ENCODE measurements around the gene ABCD2. TPM values are rescaled to one million over a fixed set of nuclear protein-coding genes. Genes with fewer than 3 reads are reported as not detected.

The ABCD2 gene
- total and polyA plus RNA-seq, 2 of the 4 experiments (the other 2 are of a cell fraction), result not detected

DNA sequence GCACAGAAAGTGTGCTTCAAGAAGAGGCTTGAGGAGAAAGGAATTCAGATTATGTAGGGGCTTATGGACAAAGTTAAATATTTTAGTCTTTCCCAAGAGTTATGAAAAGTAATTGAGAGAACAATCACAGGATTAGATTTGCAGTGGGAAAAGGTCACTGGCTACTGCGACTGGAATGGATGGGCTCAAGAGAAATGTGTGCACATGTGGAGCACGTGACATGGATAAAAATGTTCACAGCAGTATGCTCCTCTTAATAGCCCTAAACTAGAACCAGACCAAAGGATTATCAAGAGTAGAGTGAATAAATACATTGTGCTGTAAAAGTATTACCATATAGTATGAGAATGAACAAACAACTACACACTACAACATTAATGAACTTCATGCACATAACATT is 78.1 kb downstream of the ABCD2 start:
- Histone ChIP-seq H3K4ac (ENCODE audit: low read depth, low read length) (no peak overlapping the region), H3K18ac (ENCODE audit: low read depth, low read length) (no peak overlapping the region), H3K9ac (ENCODE audit: low read depth, low read length) (no peak overlapping the region), H3K27me3 (ENCODE audit: control insufficient read depth, insufficient read depth, low read length) (no peaks in the 10 kb centered on the region), H4K20me1 (ENCODE audit: insufficient read depth, low read length) (no peaks in the 10 kb centered on the region), H2AFZ (replicated peaks; ENCODE audit: low read length, poor library complexity) (no peak overlapping the region), H3K4me1 (ENCODE audit: control insufficient read depth, insufficient read depth, low read length) (no peaks in the 10 kb centered on the region), H3K4me3 (ENCODE audit: insufficient read depth, low read depth, low read length) (no peak overlapping the region), H4K8ac (ENCODE audit: low read depth in 2 of 2, low read length in 2 of 2) (no peak overlapping the region), H3K4me2 (ENCODE audit: low read depth, low read length) (no peak overlapping the region), H2BK5ac (ENCODE audit: low read depth, low read length, poor library complexity, severe bottlenecking) (no peak overlapping the region), H2AK9ac (replicated peaks; ENCODE audit: low read depth, low read length, poor library complexity) (no peak overlapping the region), H3K23ac (ENCODE audit: low read depth, low read length) (no peak overlapping the region), H2BK20ac (ENCODE audit: low read depth, low read length) (no peak overlapping the region), H4K5ac (ENCODE audit: low read depth, low read length) (no peak overlapping the region), H2BK15ac (ENCODE audit: low read depth, low read length) (no peak overlapping the region), H3K9me1 (ENCODE audit: insufficient read depth, low read length) (no peaks in the 10 kb centered on the region), H2BK120ac (ENCODE audit: low read depth, low read length) (no peak overlapping the region), H3K9me3 (ENCODE audit: control insufficient read depth, insufficient read depth, low read length) (peaks cover 3% of the 10 kb centered on the region; the same call in 1 of the 2 replicates), H3K56ac (ENCODE audit: extremely low read depth, insufficient read depth, low read length) (no peak overlapping the region), H3K36me3 (ENCODE audit: control insufficient read depth, insufficient read depth, low read length) (no peaks in the 10 kb centered on the region), H3K27ac (ENCODE audit: insufficient read depth, low read length) (no peak overlapping the region), H3K14ac (replicated peaks; ENCODE audit: low read depth, low read length) (no peak overlapping the region), H4K91ac (ENCODE audit: insufficient read depth, low read depth, low read length) (no peak overlapping the region), H3K79me1 (ENCODE audit: low read depth in 1 of 2, low read length in 2 of 2) (no peaks in the 10 kb centered on the region), H2AK5ac (ENCODE audit: low read depth, low read length) (no peak overlapping the region)
- CTCF ChIA-PET, result no interaction called here
- TF ChIP-seq SMC3 (IDR thresholded peaks at IDR 0.05; ENCODE audit: low read depth, low read length), result no peak
- no peak for TF ChIP-seq CHD1 (IDR thresholded peaks at IDR 0.05; ENCODE audit: low read depth, low read length)
- TF ChIP-seq, protein P1, sequence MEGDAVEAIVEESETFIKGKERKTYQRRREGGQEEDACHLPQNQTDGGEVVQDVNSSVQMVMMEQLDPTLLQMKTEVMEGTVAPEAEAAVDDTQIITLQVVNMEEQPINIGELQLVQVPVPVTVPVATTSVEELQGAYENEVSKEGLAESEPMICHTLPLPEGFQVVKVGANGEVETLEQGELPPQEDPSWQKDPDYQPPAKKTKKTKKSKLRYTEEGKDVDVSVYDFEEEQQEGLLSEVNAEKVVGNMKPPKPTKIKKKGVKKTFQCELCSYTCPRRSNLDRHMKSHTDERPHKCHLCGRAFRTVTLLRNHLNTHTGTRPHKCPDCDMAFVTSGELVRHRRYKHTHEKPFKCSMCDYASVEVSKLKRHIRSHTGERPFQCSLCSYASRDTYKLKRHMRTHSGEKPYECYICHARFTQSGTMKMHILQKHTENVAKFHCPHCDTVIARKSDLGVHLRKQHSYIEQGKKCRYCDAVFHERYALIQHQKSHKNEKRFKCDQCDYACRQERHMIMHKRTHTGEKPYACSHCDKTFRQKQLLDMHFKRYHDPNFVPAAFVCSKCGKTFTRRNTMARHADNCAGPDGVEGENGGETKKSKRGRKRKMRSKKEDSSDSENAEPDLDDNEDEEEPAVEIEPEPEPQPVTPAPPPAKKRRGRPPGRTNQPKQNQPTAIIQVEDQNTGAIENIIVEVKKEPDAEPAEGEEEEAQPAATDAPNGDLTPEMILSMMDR (conservative IDR thresholded peaks at IDR 0.05; ENCODE audit: low read depth, low read length), result no peak
- no peak for TF ChIP-seq FOS (IDR thresholded peaks at IDR 0.05; ENCODE audit: low read depth, low read length)
- TF ChIP-seq NFE2L2 (IDR thresholded peaks at IDR 0.05; ENCODE audit: low read depth, low read length), result no peak
- no peak for TF ChIP-seq USF2 (IDR thresholded peaks at IDR 0.05; ENCODE audit: low read depth, low read length)
- TF ChIP-seq RCOR1 (IDR thresholded peaks at IDR 0.05; ENCODE audit: insufficient replicate concordance, low read length), result no peak
- no peak for TF ChIP-seq BHLHE40 (IDR thresholded peaks at IDR 0.05; ENCODE audit: low read depth, low read length)
- no peak for TF ChIP-seq CEBPB (IDR thresholded peaks at IDR 0.05; ENCODE audit: low read depth, low read length)
- no peak for TF ChIP-seq MAFK (IDR thresholded peaks at IDR 0.05; ENCODE audit: low read depth, low read length)
- TF ChIP-seq POLR2A (IDR thresholded peaks at IDR 0.05; ENCODE audit: low read depth, low read length), result no peak
- no peak for TF ChIP-seq RFX5 (IDR thresholded peaks at IDR 0.05; ENCODE audit: low read depth, low read length)
- no peak for TF ChIP-seq RAD21 (IDR thresholded peaks at IDR 0.05; ENCODE audit: low read length)
- TF ChIP-seq, protein P2, sequence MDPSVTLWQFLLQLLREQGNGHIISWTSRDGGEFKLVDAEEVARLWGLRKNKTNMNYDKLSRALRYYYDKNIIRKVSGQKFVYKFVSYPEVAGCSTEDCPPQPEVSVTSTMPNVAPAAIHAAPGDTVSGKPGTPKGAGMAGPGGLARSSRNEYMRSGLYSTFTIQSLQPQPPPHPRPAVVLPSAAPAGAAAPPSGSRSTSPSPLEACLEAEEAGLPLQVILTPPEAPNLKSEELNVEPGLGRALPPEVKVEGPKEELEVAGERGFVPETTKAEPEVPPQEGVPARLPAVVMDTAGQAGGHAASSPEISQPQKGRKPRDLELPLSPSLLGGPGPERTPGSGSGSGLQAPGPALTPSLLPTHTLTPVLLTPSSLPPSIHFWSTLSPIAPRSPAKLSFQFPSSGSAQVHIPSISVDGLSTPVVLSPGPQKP (IDR thresholded peaks at IDR 0.05; ENCODE audit: borderline replicate concordance, low read depth, low read length), result no peak
- no peak for TF ChIP-seq MXI1 (IDR thresholded peaks at IDR 0.05; ENCODE audit: borderline replicate concordance, low read depth, low read length)
- TF ChIP-seq MAZ (IDR thresholded peaks at IDR 0.05; ENCODE audit: borderline replicate concordance, low read depth, low read length), result no peak
- ATAC-seq (ENCODE audit: low read depth) (no peak), DNase-seq (no peak)
- in situ Hi-C loops (cut with MboI; ENCODE audit: low sequenced_read_pairs) (loop anchor here (10.0 kb wide), 1 partner anchor 63 kb away; no protein-coding TSS in a partner anchor), dilution Hi-C loops (cut with HindIII; ENCODE audit: low sequenced_read_pairs, unreplicated experiment) (no loop called here), intact Hi-C loops (cut with micrococcal nuclease) (no loop called here)
- BruUV-seq (replicated peaks), result no TSS peak
- POLR2A ChIA-PET (ENCODE audit: unreplicated experiment), result no interaction called here
- WGBS, 2 experiments (ENCODE audit: extremely low coverage in 2 of 2, insufficient read length in 1 of 2), result no CpG with 5 or more reads among the region's 2 CpGs
